DMS153 (cell line): ENCODE data around the gene ANP32E.
"Not testable (repeated sequence)": the region's sequence is repeated elsewhere in the genome, so short reads cannot be mapped to it uniquely, and the experiment has no call there.

Experiments used
- DNase-seq: peaks from one replicate; lab custom pipeline; 2025; lab: John Stamatoyannopoulos, UW

ANP32E gene

GRCh38 chr1:150213170-150214098 is 22.5 kb downstream of the ANP32E start:
- peak; percentile 92 for DNase-seq

- DNase-seq = no peak
Observed at GRCh38 chr1:150212070-150212469, 23.8 kb downstream of the ANP32E start.

- DNase-seq = no peak
Observed at GRCh38 chr1:150210706-150211105, 25.2 kb downstream of the ANP32E start.

GRCh38 chr1:150210091-150210490 is 25.8 kb downstream of the ANP32E start:
- DNase-seq = no peak

GRCh38 chr1:150208460-150208859 is 27.5 kb downstream of the ANP32E start:
- DNase-seq = not testable (repeated sequence)

GRCh38 chr1:150207281-150207971 is 28.5 kb downstream of the ANP32E start:
- DNase-seq = no peak

- DNase-seq = no peak
Observed at GRCh38 chr1:150196417-150196816, 39.5 kb downstream of the ANP32E start.

- DNase-seq = no peak
Observed at GRCh38 chr1:150194381-150195031, 41.4 kb downstream of the ANP32E start.

GRCh38 chr1:150192012-150192411 is 43.9 kb downstream of the ANP32E start:
- DNase-seq = no peak

GRCh38 chr1:150187560-150187931 is 48.4 kb downstream of the ANP32E start:
- no peak for DNase-seq

GRCh38 chr1:150186789-150187559 is 48.9 kb downstream of the ANP32E start:
- DNase-seq = peak; percentile 46

GRCh38 chr1:150186438-150186788 is 49.5 kb downstream of the ANP32E start:
- DNase-seq = not testable (repeated sequence)

GRCh38 chr1:150185481-150185880 is 50.4 kb downstream of the ANP32E start:
- no peak for DNase-seq

- DNase-seq = no peak
Observed at GRCh38 chr1:150183061-150183460, 52.9 kb downstream of the ANP32E start.

GRCh38 chr1:150182247-150182646 is 53.7 kb downstream of the ANP32E start:
- DNase-seq = no peak

GRCh38 chr1:150180474-150180873 is 55.4 kb downstream of the ANP32E start:
- DNase-seq = no peak

GRCh38 chr1:150179867-150180266 is 56.0 kb downstream of the ANP32E start:
- no peak for DNase-seq

GRCh38 chr1:150178548-150178947 is 57.4 kb downstream of the ANP32E start:
- DNase-seq = no peak

GRCh38 chr1:150176593-150176992 is 59.3 kb downstream of the ANP32E start:
- DNase-seq = no peak

GRCh38 chr1:150173141-150173585 is 62.7 kb downstream of the ANP32E start:
- DNase-seq = no peak

GRCh38 chr1:150171801-150172200 is 64.1 kb downstream of the ANP32E start:
- DNase-seq = no peak
